ENCODE data around the gene DCUN1D3.
A peak's percentile ranks its signal among the peaks of the same experiment; 100 is the strongest.
"Not testable (repeated sequence)": the region's sequence is repeated elsewhere in the genome, so short reads cannot be mapped to it uniquely, and the experiment has no call there.

The DCUN1D3 gene

GRCh38 chr16:20933589-20933988 lies 33.4 kb upstream of the DCUN1D3 start:
- H3K36me3 ChIP-seq (ENCODE audit: control insufficient read depth, insufficient read depth, low read length) = no peaks in the 10 kb centered on the region
- no peak overlapping the region for H3K4me3 ChIP-seq (ENCODE audit: low read length)
- H3K27me3 ChIP-seq (ENCODE audit: control insufficient read depth, insufficient read depth, low read length) = no peaks in the 10 kb centered on the region
- no peak overlapping the region for H3K9ac ChIP-seq (ENCODE audit: low read length)
- no peaks in the 10 kb centered on the region for H3K4me1 ChIP-seq (ENCODE audit: control insufficient read depth, insufficient read depth, low read length)
- H3K27ac ChIP-seq (ENCODE audit: low read depth, low read length) = no peak overlapping the region

GRCh38 chr16:20931066-20931600 lies 31.0 kb upstream of the DCUN1D3 start:
- Histone ChIP-seq H3K4me1 (ENCODE audit: control insufficient read depth, insufficient read depth, low read length) (no peaks in the 10 kb centered on the region), H3K36me3 (ENCODE audit: control insufficient read depth, insufficient read depth, low read length) (no peaks in the 10 kb centered on the region), H3K4me3 (ENCODE audit: low read length) (no peak overlapping the region), H3K27me3 (ENCODE audit: control insufficient read depth, insufficient read depth, low read length) (no peaks in the 10 kb centered on the region), H3K27ac (ENCODE audit: low read depth, low read length) (no peak overlapping the region), H3K9ac (ENCODE audit: low read length) (no peak overlapping the region)

- Histone ChIP-seq H3K4me3 (ENCODE audit: low read length) (no peak overlapping the region), H3K4me1 (ENCODE audit: control insufficient read depth, insufficient read depth, low read length) (no peaks in the 10 kb centered on the region), H3K9ac (ENCODE audit: low read length) (no peak overlapping the region), H3K27me3 (ENCODE audit: control insufficient read depth, insufficient read depth, low read length) (no peaks in the 10 kb centered on the region), H3K27ac (ENCODE audit: low read depth, low read length) (peak overlapping the region; percentile 42), H3K36me3 (ENCODE audit: control insufficient read depth, insufficient read depth, low read length) (no peaks in the 10 kb centered on the region)
Measured at GRCh38 chr16:20930365-20930690, 30.2 kb upstream of the DCUN1D3 start.

GRCh38 chr16:20929676-20930364 lies 29.7 kb upstream of the DCUN1D3 start:
- not testable (repeated sequence) for H3K36me3 ChIP-seq (ENCODE audit: control insufficient read depth, insufficient read depth, low read length); H3K4me3 ChIP-seq (ENCODE audit: low read length); H3K9ac ChIP-seq (ENCODE audit: low read length); H3K27ac ChIP-seq (ENCODE audit: low read depth, low read length); H3K27me3 ChIP-seq (ENCODE audit: control insufficient read depth, insufficient read depth, low read length); H3K4me1 ChIP-seq (ENCODE audit: control insufficient read depth, insufficient read depth, low read length)

- Histone ChIP-seq H3K4me3 (ENCODE audit: low read length) (no peak overlapping the region), H3K27me3 (ENCODE audit: control insufficient read depth, insufficient read depth, low read length) (no peaks in the 10 kb centered on the region), H3K27ac (ENCODE audit: low read depth, low read length) (no peak overlapping the region), H3K9ac (ENCODE audit: low read length) (no peak overlapping the region), H3K36me3 (ENCODE audit: control insufficient read depth, insufficient read depth, low read length) (no peaks in the 10 kb centered on the region), H3K4me1 (ENCODE audit: control insufficient read depth, insufficient read depth, low read length) (no peaks in the 10 kb centered on the region)
Measured at GRCh38 chr16:20928774-20929411, 28.7 kb upstream of the DCUN1D3 start.

- H3K4me3 ChIP-seq (ENCODE audit: low read length) = no peak overlapping the region
- H3K27ac ChIP-seq (ENCODE audit: low read depth, low read length) = no peak overlapping the region
- H3K9ac ChIP-seq (ENCODE audit: low read length) = no peak overlapping the region
- H3K36me3 ChIP-seq (ENCODE audit: control insufficient read depth, insufficient read depth, low read length) = no peaks in the 10 kb centered on the region
- H3K27me3 ChIP-seq (ENCODE audit: control insufficient read depth, insufficient read depth, low read length) = no peaks in the 10 kb centered on the region
- no peaks in the 10 kb centered on the region for H3K4me1 ChIP-seq (ENCODE audit: control insufficient read depth, insufficient read depth, low read length)
Measured at GRCh38 chr16:20925751-20926150, 25.6 kb upstream of the DCUN1D3 start.

- Histone ChIP-seq H3K36me3 (ENCODE audit: control insufficient read depth, insufficient read depth, low read length) (no peaks in the 10 kb centered on the region), H3K27ac (ENCODE audit: low read depth, low read length) (no peak overlapping the region), H3K4me3 (ENCODE audit: low read length) (no peak overlapping the region), H3K27me3 (ENCODE audit: control insufficient read depth, insufficient read depth, low read length) (no peaks in the 10 kb centered on the region), H3K4me1 (ENCODE audit: control insufficient read depth, insufficient read depth, low read length) (no peaks in the 10 kb centered on the region), H3K9ac (ENCODE audit: low read length) (no peak overlapping the region)
Measured at GRCh38 chr16:20923876-20924275, 23.7 kb upstream of the DCUN1D3 start.

GRCh38 chr16:20920799-20921198 lies 20.6 kb upstream of the DCUN1D3 start:
- H3K27ac ChIP-seq (ENCODE audit: low read depth, low read length) = no peak overlapping the region
- no peaks in the 10 kb centered on the region for H3K4me1 ChIP-seq (ENCODE audit: control insufficient read depth, insufficient read depth, low read length)
- no peaks in the 10 kb centered on the region for H3K27me3 ChIP-seq (ENCODE audit: control insufficient read depth, insufficient read depth, low read length)
- H3K36me3 ChIP-seq (ENCODE audit: control insufficient read depth, insufficient read depth, low read length) = peaks cover 2% of the 10 kb centered on the region
- H3K4me3 ChIP-seq (ENCODE audit: low read length) = no peak overlapping the region
- no peak overlapping the region for H3K9ac ChIP-seq (ENCODE audit: low read length)

GRCh38 chr16:20920091-20920490 lies 19.9 kb upstream of the DCUN1D3 start:
- H3K27me3 ChIP-seq (ENCODE audit: control insufficient read depth, insufficient read depth, low read length) = no peaks in the 10 kb centered on the region
- no peak overlapping the region for H3K27ac ChIP-seq (ENCODE audit: low read depth, low read length)
- H3K9ac ChIP-seq (ENCODE audit: low read length) = no peak overlapping the region
- H3K36me3 ChIP-seq (ENCODE audit: control insufficient read depth, insufficient read depth, low read length) = peaks cover 2% of the 10 kb centered on the region
- H3K4me1 ChIP-seq (ENCODE audit: control insufficient read depth, insufficient read depth, low read length) = no peaks in the 10 kb centered on the region
- H3K4me3 ChIP-seq (ENCODE audit: low read length) = no peak overlapping the region

GRCh38 chr16:20918486-20919239 lies 18.5 kb upstream of the DCUN1D3 start:
- Histone ChIP-seq H3K36me3 (ENCODE audit: control insufficient read depth, insufficient read depth, low read length) (peaks cover 2% of the 10 kb centered on the region), H3K27ac (ENCODE audit: low read depth, low read length) (no peak overlapping the region), H3K4me1 (ENCODE audit: control insufficient read depth, insufficient read depth, low read length) (no peaks in the 10 kb centered on the region), H3K4me3 (ENCODE audit: low read length) (no peak overlapping the region), H3K27me3 (ENCODE audit: control insufficient read depth, insufficient read depth, low read length) (no peaks in the 10 kb centered on the region), H3K9ac (ENCODE audit: low read length) (no peak overlapping the region)

GRCh38 chr16:20916942-20917341 lies 16.8 kb upstream of the DCUN1D3 start:
- Histone ChIP-seq H3K9ac (ENCODE audit: low read length) (no peak overlapping the region), H3K4me3 (ENCODE audit: low read length) (no peak overlapping the region), H3K4me1 (ENCODE audit: control insufficient read depth, insufficient read depth, low read length) (no peaks in the 10 kb centered on the region), H3K27me3 (ENCODE audit: control insufficient read depth, insufficient read depth, low read length) (no peaks in the 10 kb centered on the region), H3K36me3 (ENCODE audit: control insufficient read depth, insufficient read depth, low read length) (peaks cover 2% of the 10 kb centered on the region), H3K27ac (ENCODE audit: low read depth, low read length) (no peak overlapping the region)

- Histone ChIP-seq H3K4me3 (ENCODE audit: low read length) (no peak overlapping the region), H3K27ac (ENCODE audit: low read depth, low read length) (no peak overlapping the region), H3K27me3 (ENCODE audit: control insufficient read depth, insufficient read depth, low read length) (no peaks in the 10 kb centered on the region), H3K36me3 (ENCODE audit: control insufficient read depth, insufficient read depth, low read length) (peaks cover 2% of the 10 kb centered on the region), H3K4me1 (ENCODE audit: control insufficient read depth, insufficient read depth, low read length) (no peaks in the 10 kb centered on the region), H3K9ac (ENCODE audit: low read length) (no peak overlapping the region)
Measured at GRCh38 chr16:20916289-20916688, 16.1 kb upstream of the DCUN1D3 start.
